Epithelial cell of proximal tubule (primary cell): ENCODE measurements around the gene NEGR1. TPM values are rescaled to one million over a fixed set of nuclear protein-coding genes. Genes with fewer than 3 reads are reported as not detected.

Experiments used
- DNase-seq: peaks from one replicate; pipeline ENCODE4 v3.0.0-alpha.2; 2011; ENCODE audit warnings: low read depth
- H3K4me3 ChIP-seq: 2 replicates; pipeline ENCODE4 v1.5.1; 2011; ENCODE audit warnings: low read depth, mild to moderate bottlenecking, low read length
- CTCF ChIP-seq: conservative IDR thresholded peaks from 2 replicates; pipeline ENCODE4 v1.5.1; 2012; ENCODE audit warnings: low read depth, mild to moderate bottlenecking, low read length
- total RNA-seq: library from RNA; depleted of rRNA; stranded (reverse); fragments of >200 nt; gene quantifications from 2 replicates; pipeline ENCODE4 v1.2.3, GENCODE V29; 2015

The NEGR1 gene
- total RNA-seq, 1 donor from 2014 or later: 3.1 TPM

- TF ChIP-seq CTCF: no peak
- H3K4me3 ChIP-seq: no peak overlapping the region
- DNase-seq: no peak
Measured at GRCh38 chr1:71762514-71763255, 519.7 kb downstream of the NEGR1 start.

GRCh38 chr1:71755441-71755840 lies 526.9 kb downstream of the NEGR1 start:
- TF ChIP-seq CTCF: no peak
- DNase-seq: no peak
- H3K4me3 ChIP-seq: no peak overlapping the region

GRCh38 chr1:71753746-71754145 lies 528.6 kb downstream of the NEGR1 start:
- DNase-seq: no peak
- H3K4me3 ChIP-seq: no peak overlapping the region
- TF ChIP-seq CTCF: no peak

GRCh38 chr1:71745326-71745725 lies 537.0 kb downstream of the NEGR1 start:
- no peak overlapping the region for H3K4me3 ChIP-seq
- DNase-seq: no peak
- TF ChIP-seq CTCF: no peak

- no peak for TF ChIP-seq CTCF
- no peak overlapping the region for H3K4me3 ChIP-seq
- no peak for DNase-seq
Measured at GRCh38 chr1:71743862-71744261, 538.5 kb downstream of the NEGR1 start.

GRCh38 chr1:71738910-71739309 lies 543.4 kb downstream of the NEGR1 start:
- DNase-seq: no peak
- H3K4me3 ChIP-seq: no peak overlapping the region
- no peak for TF ChIP-seq CTCF

- no peak for TF ChIP-seq CTCF
- no peak overlapping the region for H3K4me3 ChIP-seq
- DNase-seq: no peak
Measured at GRCh38 chr1:71738256-71738655, 544.1 kb downstream of the NEGR1 start.
